Activated T-cell treated with anti-CD3 and anti-CD28 coated beads, Interleukin-2, amount 50 U/mL, for 4 hours (primary cell): ENCODE data around the gene DISP1. TPM values are rescaled to one million over a fixed set of nuclear protein-coding genes. Genes with fewer than 3 reads are reported as not detected.

Source experiments
- total RNA-seq, 3 donors: library from RNA; stranded (reverse); gene quantifications; one replicate each; pipeline ENCODE4 v1.2.1, GENCODE V29; 2021

Gene DISP1
- total RNA-seq, 3 donors from 2014 or later = 1.0 to 1.9 (median 1.1) TPM

Other genes starting within 250 kb of the DISP1 start
- 10 to 100 TPM; 24.8 to 34.3 (median 30.8) TPM for gene TAF1A, start 225.1 kb upstream of the DISP1 start, total RNA-seq
- 10 to 100 TPM; 33.4 to 39.1 (median 35.4) TPM for gene MIA3, start 196.9 kb upstream of the DISP1 start, total RNA-seq
- gene AIDA, start 102.5 kb upstream of the DISP1 start, total RNA-seq = 10 to 100 TPM; 28.8 to 34.4 (median 30.1) TPM
- 10 to 100 TPM; 30.2 to 32.7 (median 30.4) TPM for gene BROX, start 102.5 kb upstream of the DISP1 start, total RNA-seq
- gene FAM177B, start 77.8 kb upstream of the DISP1 start, total RNA-seq = not detected